Fibroblast of skin of left biceps (primary cell): ENCODE measurements around the gene MCRIP2.
"Not testable (repeated sequence)": the region's sequence is repeated elsewhere in the genome, so short reads cannot be mapped to it uniquely, and the experiment has no call there.

Experiments used
- DNase-seq, 2 experiments: peaks; one replicate each; pipeline ENCODE4 v3.0.0-alpha.2; 2013; ENCODE audit warnings: low read depth in 2 of 2

Gene MCRIP2, protein sequence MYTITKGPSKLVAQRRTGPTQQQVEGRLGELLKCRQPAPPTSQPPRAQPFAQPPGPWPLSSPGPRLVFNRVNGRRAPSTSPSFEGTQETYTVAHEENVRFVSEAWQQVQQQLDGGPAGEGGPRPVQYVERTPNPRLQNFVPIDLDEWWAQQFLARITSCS

DNA sequence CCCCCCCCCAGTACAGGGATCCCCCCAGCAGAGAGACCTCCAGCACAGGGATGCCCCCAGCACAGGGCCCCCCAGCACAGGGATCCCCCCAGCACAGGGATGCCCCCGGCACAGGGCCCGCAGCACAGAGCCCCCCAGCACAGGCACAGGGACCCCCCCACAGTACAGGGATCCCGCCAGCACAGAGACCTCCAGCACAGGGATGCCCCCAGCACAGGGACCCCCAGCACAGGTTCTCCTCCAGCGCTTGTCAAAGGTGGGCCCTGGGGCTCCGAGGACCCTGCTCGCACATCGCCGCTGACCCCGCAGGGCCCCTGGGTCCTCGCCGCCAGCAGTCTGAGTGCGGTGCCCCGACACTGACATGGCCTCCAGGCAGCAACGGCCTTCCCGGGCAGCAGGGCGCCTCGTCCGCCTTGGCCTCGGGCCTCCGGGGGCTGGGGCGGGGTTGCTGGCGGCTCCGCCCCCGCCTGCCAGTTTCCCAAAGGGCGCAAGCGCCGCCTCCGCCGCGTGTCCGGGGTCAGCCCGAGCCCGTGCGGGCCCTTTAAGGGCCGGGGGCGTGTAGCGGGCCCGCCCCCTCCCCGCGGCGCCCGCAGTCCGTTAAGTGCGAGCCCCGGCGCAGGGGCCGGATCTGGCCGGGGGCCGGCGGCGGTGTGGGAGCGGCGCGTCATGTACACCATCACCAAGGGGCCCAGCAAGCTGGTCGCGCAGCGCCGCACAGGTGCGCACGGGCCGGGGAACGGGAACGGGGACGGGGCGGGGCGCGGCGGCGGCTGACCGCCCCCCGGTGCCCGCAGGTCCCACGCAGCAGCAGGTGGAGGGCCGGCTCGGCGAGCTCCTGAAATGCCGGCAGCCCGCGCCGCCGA is at the start of gene MCRIP2:
Gene MCRIP2, plus strand, starts transcription at position 503 of the 863 bp plus-strand sequence. Its CDS starts 164 bp downstream, at position 667.
- no peak for DNase-seq

DNA sequence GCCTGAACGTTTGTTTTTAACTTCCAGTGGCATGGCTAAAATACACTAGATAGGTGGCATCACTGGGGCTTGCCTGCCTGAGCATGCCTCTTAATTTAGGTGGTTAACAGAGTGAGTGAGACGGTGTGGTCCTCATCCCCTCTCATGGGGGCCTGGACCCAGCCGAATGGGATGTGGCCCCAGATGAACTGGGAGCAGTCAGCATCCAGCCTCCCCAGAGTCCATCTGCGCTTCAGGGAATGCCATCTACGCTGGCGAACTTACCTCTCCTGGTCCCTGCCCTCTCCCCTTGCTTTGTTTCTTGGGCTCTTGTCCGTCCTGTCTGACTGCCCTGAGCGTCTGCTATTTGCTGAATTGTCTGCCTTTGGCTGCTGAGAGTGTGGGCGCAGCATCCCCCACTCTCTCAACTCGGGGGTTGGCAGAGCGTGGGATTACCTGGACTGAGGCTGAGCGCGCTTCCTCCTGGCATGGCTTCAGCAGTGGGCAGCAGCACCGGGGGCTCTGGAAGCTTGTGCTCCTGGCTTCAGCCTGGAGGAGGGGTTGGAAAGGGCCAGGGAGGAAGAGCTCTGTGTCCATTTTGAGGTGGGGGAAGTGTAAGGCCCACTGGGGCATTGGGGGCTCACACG is 49.6 kb upstream of the MCRIP2 start:
- no peak for DNase-seq

DNA sequence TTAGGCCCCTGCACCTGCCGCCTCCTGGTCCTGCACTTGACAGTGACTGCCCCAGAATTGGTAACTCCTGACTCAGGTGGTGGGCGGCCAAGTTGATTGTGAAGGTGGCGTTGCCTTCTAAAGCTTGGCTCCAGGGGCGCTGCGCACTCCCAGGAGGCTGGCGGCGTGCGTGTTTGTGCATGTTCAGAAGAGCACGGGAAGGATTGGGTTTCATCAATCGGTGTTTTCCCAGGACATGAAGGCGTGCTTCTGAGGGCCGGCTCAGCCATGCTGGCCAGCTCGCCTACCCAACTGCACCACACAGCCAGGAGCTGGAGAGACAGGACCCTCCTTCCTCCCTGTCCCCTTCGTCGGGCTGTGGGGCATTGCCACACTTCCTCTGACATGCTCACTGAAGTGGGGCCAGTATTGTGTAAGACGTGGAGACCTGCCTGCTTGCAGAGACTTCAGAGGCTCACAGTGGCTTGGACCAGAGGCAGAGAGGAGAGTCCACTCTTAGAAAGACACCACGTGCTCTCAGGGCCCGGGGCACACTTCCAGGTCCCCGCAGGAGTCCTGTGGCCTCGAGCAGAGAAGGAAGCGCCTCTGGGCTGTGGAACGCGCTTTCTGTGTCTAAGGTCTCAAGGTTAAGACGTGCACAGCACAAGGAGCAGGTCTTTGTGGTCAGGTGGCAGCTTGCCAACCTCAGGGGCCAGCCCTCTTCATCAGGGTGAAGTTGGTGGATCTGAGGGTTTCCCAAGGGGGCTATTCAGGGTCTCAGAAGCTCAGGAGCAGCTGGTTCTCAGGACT is 48.9 kb upstream of the MCRIP2 start:
- DNase-seq, result no peak

DNA sequence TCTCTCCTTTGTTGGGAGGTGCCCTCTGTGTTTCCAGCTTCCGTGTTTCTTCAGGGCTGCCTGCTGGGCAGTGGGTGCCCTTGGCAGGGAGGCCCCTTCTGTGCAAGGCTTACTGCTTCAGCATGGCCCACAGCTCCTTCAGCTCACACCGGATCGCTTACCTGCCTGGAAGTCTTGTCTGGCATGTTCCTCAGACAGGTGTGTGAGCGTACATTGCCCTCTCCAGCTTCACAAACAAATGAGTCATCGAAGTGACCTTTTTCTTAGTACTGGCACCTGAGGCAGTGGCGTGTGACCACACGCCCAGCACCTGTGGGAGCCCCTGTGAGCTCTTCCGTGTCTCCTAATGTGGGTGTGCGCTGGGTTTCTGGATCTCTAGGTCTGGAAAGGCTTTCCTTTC is 48.2 kb upstream of the MCRIP2 start:
- no peak for DNase-seq

DNA sequence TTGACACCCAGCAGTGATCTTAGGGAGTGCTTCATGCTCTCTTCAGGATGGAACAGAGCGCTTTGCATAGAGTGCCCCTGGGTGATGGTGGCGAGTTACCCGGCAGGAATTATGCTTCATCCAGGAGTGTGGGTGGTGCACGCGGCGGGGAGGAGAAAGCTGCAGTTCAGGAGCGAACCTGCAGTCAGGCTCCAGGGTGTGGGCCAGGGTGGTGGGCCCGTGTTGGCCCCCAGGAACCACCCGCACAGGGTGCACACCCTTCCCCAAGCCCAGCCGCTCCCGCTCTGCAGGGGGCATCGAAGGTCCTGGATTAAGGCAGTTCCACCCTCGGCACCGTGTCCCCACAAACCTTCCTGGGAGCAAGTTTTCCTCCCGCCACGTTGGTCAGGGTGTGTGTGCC is 47.8 kb upstream of the MCRIP2 start:
- no peak for DNase-seq

DNA sequence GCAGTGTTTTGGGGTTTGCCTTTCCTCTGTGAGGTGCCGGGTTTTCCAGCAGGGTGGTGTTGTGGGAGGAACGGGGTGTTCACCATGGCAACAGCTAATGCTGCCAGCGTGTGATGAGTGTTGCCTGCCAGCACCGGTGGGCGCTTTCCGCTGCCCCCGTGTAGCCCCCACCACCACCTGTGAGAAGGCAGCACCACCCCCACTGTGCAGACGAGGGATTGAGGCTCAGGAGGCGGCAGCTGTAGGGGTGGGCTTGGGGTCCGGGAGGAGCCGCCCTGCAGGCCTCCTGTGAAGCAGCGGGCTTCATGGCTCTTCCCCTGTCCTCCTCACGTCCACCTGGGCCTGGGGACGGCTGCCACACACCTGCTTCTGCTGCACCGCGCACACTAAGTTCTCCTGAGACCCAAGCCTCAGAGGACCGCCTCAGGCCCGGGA is 46.5 kb upstream of the MCRIP2 start:
- no peak for DNase-seq

DNA sequence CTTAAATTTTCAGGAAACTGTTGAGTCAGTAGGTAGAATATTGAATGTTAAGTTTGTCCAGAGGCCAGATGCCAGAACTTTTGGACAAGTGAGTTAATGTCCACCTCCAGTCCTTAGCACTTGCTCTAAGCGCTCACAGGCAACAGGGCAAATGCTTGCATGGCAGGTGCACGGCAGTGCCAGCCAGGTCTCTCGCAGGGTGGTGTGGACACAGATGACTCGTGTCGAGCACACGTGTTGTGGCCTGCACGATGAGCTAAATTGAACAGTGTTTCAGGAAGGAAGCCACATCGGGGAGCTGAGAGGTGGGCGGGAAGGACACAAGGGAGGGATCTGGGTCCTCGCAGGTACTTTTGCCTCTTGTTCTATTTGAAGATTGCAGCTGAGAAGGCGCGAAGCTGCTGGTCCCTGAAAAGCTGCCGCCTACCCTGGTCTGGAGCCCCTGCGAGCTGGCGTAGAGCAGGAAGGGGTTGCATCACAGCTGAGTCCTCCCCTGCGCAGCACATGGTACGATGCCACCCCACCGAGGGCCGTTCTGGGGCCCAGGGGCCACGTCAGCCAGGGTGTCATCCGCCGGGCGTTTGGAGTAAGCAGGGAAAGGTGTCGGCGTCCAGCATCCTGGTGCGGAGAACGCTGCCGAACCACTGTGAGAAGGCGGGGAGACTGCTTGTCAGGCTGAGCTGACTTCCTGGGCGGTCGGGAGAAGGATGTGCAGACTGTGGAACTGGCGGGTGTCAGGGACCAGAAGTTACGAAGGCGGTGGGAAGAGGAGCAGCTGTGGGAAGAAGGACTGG is 45.5 kb upstream of the MCRIP2 start:
- no peak for DNase-seq

DNA sequence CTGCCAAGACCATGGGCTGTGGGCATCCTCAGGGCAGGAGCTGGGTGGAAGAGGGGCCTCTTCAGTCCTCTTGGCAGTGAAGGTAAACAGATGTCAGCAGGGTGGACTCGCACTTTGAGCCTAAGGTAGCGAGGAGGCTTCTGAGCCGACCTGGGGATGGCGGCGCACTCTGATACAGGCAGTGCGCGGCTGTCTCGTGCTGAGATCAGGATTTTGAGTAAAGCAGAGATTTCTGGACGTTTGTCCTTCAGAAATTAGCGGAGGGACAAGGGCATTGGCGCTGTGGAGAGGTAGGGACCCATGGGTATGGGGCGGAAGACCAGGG is 44.9 kb upstream of the MCRIP2 start:
- no peak for DNase-seq

DNA sequence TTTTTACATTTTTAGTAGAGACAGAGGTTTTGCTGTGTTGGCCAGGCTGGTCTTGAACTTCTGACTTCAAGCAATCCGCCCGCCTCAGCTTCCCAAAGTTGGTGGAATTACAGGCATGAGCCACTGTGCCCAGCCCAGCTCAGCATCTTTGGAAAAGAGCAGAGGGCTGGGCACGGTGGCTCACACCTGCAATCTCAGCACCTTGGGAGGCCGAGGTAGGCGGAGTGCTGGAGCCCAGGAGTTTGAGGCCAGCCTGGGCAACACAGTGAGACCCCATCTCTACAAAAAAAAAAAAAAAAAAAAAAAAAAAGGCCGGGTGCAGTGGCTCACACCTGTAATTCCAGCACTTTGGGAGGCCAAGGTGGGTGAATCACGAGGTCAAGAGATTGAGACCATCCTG is 44.0 kb upstream of the MCRIP2 start:
- not testable (repeated sequence) for DNase-seq

DNA sequence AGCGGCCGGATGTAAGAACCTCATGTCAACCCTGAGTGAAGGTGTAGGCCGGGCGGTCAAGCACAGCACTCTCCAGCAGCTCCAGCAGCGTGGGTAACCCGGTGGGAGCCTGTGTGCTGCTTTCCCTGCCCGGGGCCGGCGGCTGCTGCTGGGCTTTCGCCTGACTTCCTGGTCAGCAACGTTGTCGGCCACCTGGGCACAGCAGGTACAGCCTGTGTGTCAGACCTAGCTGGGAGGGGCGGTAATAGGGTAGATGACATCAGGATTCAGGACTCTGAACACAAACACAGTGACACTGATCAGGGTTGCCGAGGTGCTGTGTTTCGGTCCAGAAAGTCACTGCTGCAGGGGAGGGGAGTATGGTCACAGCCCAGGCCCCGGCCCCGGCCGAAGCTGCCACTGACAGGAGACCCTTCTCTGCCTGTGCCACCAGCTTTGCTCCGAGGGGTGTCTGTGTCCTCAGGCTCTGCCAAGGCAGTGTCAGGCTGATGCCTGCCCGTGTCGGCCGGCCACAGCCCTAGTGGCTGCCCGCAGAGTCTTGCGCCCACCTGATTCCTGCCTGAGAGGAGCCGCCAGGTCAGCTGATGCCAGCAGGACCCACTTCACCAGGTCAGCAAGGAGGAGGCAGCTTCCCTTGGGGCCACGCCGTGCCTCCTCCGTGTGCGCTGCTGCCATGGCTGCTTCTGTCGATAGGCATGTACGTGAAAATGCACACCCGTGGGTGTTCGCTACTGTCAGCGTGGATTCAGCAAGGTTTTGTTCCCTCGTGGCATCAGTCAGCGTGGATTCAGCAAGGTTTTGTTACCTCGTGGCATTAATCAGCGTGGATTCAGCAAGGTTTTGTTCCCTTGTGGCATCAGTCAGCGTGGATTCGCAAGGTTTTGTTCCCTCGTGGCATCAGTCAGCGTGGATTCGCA is 42.5 kb upstream of the MCRIP2 start:
- no peak for DNase-seq

DNA sequence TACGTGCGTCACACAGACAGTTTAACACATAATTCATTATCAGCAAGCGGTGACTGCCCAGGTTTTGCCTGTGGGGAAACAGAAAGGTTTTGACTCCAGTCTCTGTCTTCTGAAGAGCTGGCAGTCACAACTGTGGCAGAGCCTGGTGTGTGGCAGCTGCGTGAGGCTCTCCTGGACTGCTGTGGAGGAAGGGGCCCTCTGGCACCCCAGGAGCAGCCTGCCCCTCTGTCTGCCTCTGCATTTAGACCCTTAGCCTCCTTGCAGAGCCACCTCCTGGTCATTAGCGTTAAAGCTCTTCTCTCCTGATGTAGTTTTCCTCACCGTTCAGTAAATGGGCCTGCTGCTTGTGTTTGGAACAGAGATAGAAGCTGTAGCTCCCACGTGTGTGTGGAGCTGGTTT is 40.8 kb upstream of the MCRIP2 start:
- DNase-seq, result no peak

DNA sequence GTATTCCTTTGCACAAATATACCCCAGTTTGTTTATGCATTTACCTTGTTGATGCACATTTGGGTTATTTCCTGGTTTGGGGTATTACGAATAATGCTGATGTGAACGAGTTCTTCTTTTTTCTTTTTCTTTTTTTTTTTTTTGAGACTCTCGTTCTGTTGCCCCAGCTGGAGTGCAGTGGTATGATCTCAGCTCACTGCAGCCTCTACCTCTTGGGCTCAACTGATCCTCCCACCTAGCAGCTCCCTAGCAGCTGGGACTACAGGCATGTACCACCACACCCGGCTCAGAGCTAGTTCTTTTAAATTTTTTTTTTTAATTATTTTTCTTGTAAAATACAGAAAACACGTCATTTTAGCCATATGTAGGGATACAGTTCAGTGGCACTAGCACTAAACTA is 37.7 kb upstream of the MCRIP2 start:
- DNase-seq, result no peak

DNA sequence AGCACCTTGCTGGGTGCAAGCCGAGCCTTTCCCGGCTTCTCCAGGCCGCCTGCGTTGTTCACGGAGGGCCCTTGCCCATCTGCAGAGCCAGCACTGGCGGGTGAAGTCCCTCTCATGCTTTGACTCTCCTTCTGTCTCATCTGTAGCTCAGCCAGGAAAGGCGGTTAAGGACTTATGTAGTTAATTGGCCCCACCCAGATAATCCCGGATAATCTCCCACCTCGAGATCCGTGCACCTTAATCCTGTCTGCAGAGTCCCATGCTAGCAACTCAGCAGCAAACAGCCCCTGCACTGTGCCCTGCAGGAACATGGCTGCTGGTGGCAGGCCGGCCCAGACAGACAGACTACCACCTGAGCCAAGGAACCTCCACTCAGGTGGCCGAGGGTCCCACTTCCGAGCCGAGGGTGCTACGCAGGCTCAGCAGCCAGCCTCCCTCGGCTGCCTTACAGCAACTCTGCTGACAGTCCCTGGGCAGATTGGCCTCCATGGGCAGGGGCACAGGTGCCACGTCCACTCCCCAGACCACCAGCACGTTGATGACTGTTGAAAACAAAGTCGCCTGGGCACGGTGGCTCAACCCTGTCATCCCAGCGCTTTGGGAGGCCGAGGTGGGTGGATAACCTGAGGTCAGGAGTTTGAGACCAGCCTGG is 34.8 kb upstream of the MCRIP2 start:
- no peak for DNase-seq

DNA sequence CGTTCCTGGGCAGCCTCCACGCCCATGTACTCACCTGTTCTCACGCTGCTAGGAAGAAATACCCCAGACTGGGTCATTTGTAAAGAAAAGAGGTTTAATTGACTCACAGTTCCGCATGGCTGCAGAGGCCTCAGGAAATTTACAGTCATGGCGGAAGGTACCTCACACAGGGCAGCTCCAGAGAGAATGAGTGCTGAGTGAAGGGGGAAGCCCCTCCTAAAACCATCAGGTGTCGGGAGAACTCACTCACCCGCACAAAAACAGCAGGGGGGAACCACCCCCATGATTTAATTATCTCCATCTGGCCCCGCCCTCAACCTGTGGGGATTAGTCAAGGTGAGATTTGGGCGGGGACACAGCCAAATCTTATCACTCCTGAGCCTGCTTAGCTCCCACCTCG is 33.6 kb upstream of the MCRIP2 start:
- no peak for DNase-seq

DNA sequence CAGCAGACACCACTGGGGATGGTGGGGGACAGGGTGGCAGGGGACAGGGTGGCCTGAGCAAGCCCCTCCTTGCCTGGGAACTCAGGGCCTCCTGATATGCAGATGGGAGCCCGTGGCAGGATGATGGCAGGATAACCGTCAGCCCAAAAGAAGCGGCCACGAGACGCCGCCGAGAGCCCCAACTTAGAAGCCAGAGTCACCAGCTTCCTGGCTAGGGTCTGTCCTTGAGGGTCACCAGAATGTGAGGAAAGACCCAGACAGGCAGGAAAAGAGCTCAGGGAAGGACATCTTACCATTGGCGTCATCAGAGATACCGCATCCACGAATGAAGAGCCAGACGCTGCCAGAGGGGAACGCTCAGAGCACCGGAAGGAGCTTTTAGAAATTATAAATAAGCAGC is 32.3 kb upstream of the MCRIP2 start:
- DNase-seq, result no peak

DNA sequence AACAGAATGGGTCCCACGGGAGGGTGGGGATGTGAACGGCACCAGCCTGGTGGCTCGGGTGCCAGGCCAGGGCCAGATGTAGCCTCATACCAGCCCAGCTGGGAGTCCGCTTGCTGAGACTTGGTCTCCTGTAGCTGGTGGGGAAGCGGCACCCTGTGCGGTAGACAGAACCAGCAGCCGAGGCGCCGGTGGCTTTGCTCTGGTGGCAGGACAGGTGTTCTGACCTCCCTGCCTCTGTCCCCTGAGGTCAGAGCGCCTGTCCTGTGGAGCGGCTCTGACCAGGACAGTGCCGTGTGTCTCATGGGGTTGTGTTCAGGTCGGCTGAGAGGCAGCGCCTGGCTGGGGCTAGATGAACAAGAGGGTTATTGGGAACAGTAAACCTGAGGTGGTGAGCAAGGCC is 31.6 kb upstream of the MCRIP2 start:
- no peak for DNase-seq

DNA sequence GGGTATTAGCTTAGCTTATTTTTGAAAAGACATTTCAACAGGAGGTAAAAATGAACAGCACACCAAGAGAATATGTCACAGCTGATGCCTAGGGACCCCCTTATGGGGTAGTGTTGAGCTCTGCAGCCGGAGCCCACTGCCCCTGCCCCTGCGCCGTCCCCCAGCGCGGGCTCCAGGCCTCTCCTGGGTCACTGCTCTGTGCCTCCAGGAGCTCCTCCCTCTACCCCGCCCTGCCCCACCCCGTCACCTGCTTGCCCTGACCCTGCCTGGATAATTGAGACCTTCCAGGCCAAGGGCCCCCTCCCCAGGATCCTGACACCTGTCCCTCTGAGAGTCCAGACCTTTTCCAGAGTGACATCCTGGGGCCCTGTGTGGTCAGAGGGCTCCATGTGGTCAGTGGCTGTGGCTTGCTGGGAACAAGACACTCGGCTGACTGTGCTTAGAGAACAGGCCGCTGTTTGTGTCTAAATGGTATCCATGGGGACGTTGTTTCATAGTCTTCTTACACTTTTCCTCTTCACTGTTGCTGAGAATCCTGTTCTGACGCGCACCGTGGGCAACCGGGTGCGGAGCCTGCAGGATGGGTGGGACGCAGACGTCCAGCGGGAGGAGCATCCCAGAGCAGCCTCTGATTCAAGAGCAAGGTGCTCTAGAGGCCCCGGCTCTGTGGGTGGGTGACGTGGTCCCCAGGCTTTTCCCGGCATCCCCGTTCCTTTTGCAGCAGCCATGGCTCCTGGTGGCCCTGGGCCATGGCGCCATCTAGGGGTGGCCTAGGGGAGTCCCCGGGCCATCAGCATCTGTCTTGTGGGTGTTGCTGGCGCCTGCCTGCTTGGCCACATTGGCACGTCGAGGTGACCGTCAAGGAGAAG is 30.9 kb upstream of the MCRIP2 start:
- DNase-seq, result no peak

DNA sequence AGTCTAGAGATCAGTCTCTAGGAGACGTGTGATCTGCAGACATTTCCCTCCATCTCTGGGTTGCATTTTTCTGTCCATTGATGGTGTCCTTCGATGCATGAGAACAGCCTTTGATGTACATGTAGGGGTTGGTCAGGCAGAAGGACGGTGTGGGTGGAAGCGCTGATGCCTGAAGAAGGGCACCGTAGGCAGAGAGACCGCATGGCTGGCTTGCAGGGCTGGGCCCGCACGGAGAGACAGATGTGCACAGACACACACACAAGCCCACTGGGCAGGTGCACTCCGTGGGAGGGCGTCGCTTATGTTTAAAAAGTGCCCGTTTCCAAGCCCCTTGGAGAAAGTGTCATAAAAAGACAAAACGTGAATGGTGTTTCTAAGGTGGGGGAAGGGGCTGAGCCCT is 26.5 kb upstream of the MCRIP2 start:
- no peak for DNase-seq
